Peyer's patch (tissue), 4 donors: ENCODE data around the gene HYDIN.
"Not testable (repeated sequence)": the region's sequence is repeated elsewhere in the genome, so short reads cannot be mapped to it uniquely, and the experiment has no call there.

Source experiments
- POLR2A ChIP-seq, 2 donors: fragments of 450-650 bp; IDR thresholded peaks; one replicate each; pipeline ENCODE4 v1.5.1; 2017; ENCODE audit warnings: antibody characterized with exemption in 2 of 2, mild to moderate bottlenecking in 2 of 2, moderate library complexity in 2 of 2
- TF ChIP-seq, protein P1 (sequence below), 6 experiments: fragments of 450-650 bp in 4 of 6; fragments of 200-600 bp in 2 of 6; sonication (generic) in 1 of 6; IDR thresholded peaks; one replicate each; pipeline ENCODE4 v1.5.1; 2017 to 2019; ENCODE audit warnings: antibody characterized with exemption in 6 of 6, mild to moderate bottlenecking in 3 of 6, moderate library complexity in 1 of 6

DNA sequence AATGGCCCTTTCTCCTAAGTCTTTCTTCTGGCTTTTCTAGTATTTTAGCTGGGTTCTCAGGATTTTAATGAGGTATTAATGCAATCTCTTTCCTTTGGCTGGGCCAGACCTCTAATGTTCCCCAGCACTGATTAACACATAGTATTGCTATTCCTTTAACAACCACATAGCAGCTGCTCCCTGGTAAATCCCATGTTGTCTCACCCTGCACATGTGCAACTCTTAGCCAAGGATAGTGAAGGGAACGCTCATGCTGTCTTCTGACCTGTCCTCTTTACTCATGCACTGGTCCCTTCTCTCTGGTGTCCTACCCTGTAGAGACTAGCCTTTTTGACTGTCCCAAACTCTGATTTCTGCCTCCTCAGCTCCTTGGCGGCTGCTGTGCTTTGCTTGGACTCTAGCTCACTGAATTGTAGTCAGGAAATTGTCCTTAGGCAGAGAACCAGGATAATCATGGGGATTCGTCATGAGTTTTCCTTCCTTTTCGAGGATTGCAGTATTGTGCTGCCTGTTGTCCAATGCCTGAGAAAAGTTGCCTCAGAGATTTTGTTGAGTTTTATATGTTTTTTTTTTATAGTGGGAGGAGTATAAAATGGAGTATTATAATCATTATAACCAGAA, 406.9 kb downstream of the HYDIN start:
- TF ChIP-seq, protein P1, sequence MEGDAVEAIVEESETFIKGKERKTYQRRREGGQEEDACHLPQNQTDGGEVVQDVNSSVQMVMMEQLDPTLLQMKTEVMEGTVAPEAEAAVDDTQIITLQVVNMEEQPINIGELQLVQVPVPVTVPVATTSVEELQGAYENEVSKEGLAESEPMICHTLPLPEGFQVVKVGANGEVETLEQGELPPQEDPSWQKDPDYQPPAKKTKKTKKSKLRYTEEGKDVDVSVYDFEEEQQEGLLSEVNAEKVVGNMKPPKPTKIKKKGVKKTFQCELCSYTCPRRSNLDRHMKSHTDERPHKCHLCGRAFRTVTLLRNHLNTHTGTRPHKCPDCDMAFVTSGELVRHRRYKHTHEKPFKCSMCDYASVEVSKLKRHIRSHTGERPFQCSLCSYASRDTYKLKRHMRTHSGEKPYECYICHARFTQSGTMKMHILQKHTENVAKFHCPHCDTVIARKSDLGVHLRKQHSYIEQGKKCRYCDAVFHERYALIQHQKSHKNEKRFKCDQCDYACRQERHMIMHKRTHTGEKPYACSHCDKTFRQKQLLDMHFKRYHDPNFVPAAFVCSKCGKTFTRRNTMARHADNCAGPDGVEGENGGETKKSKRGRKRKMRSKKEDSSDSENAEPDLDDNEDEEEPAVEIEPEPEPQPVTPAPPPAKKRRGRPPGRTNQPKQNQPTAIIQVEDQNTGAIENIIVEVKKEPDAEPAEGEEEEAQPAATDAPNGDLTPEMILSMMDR (IDR thresholded peaks at IDR 0.05), result not testable (repeated sequence)
- TF ChIP-seq POLR2A (IDR thresholded peaks at IDR 0.05), result not testable (repeated sequence)
